ENCODE measurements around the gene ERMP1.

DNA sequence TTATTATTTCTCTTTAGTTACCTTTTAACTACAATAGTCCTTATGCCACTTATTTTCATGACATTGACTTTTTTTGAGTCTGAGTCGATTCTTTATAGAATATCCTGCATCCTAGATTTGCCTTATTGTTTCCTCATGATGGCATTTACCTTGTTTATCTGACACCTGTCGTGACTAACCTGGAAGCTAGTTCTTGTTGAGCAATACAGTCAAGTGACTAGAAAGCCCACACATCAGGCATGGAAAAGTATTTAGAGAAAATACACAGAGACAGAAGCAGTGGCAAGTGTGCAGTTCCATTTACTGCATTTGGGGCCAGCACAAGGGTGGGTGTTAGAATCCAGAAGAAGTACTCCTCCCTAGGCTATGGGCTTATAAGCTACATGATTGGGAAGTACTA is 97.8 kb downstream of the ERMP1 start:
- TF ChIP-seq, protein P1, sequence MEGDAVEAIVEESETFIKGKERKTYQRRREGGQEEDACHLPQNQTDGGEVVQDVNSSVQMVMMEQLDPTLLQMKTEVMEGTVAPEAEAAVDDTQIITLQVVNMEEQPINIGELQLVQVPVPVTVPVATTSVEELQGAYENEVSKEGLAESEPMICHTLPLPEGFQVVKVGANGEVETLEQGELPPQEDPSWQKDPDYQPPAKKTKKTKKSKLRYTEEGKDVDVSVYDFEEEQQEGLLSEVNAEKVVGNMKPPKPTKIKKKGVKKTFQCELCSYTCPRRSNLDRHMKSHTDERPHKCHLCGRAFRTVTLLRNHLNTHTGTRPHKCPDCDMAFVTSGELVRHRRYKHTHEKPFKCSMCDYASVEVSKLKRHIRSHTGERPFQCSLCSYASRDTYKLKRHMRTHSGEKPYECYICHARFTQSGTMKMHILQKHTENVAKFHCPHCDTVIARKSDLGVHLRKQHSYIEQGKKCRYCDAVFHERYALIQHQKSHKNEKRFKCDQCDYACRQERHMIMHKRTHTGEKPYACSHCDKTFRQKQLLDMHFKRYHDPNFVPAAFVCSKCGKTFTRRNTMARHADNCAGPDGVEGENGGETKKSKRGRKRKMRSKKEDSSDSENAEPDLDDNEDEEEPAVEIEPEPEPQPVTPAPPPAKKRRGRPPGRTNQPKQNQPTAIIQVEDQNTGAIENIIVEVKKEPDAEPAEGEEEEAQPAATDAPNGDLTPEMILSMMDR (IDR thresholded peaks at IDR 0.05; ENCODE audit: extremely low read depth in 1 of 2, insufficient read depth in 1 of 2, low read depth in 1 of 2, low read length in 2 of 2) = no peak
- TF ChIP-seq FOS (IDR thresholded peaks at IDR 0.05; ENCODE audit: borderline replicate concordance, insufficient read depth, low read length) (no peak), POLR2A (IDR thresholded peaks at IDR 0.05; ENCODE audit: low read depth, low read length) (no peak), EZH2 (IDR thresholded peaks at IDR 0.05; ENCODE audit: borderline replicate concordance, low read depth, low read length, severe bottlenecking) (no peak), MYC (IDR thresholded peaks at IDR 0.05; ENCODE audit: low read depth, low read length) (no peak), POLR2AphosphoS5 (IDR thresholded peaks at IDR 0.05; ENCODE audit: insufficient read depth, low read depth, low read length) (no peak)

Data from endothelial cell of umbilical vein (primary cell).